Inferior parietal cortex (tissue), 1 donor: Measurements from ENCODE around the gene BLMH.

Source experiments
- DNase-seq: peaks from one replicate; pipeline ENCODE4 v3.0.0-alpha.2; 2016; ENCODE audit errors: extremely low spot score

The BLMH gene

GRCh38 chr17:30199600-30199999, 92.1 kb downstream of the BLMH start:
- DNase-seq, result no peak
